MCF 10A (cell line): ENCODE measurements around the gene RFTN2. TPM values are rescaled to one million over a fixed set of nuclear protein-coding genes. Genes with fewer than 3 reads are reported as not detected.
"Not testable (repeated sequence)": the region's sequence is repeated elsewhere in the genome, so short reads cannot be mapped to it uniquely, and the experiment has no call there.

Experiments used
- BruUV-seq: library from RNA; stranded (reverse); fragments of 400-500 nt; replicated peaks from 2 replicates; lab custom pipeline; 2021; lab: Mats Ljungman, UMichigan
- CTCF ChIA-PET: fragments of 300-600 bp; sonication (Branson Sonifier 250); formaldehyde crosslinking; extraction: SDS; loops from one replicate; lab custom pipeline; 2021; ENCODE audit warnings: antibody characterized with exemption, inconsistent platforms; lab: Yijun Ruan, JAX
- POLR2A ChIA-PET: fragments of 300-600, 350-650 bp; sonication (Branson Sonifier 250); formaldehyde crosslinking; extraction: SDS; loops from one replicate; lab custom pipeline; 2020; ENCODE audit warnings: antibody characterized with exemption, inconsistent platforms; lab: Yijun Ruan, JAX
- DNase-seq: peaks from one replicate; pipeline ENCODE4 v3.0.0-alpha.2; 2018; ENCODE audit not compliant: unreplicated experiment
- H3K27ac Mint-ChIP-seq: one replicate; pipeline ENCODE4 v1.8.0; 2022; ENCODE audit warnings: mild to moderate bottlenecking, low read depth, mixed read lengths; ENCODE audit not compliant: unreplicated experiment
- H3K27me3 Mint-ChIP-seq: one replicate; pipeline ENCODE4 v1.8.0; 2022; ENCODE audit warnings: mixed read lengths; ENCODE audit not compliant: insufficient read depth, unreplicated experiment
- H3K36me3 Mint-ChIP-seq: one replicate; pipeline ENCODE4 v1.8.0; 2022; ENCODE audit warnings: mild to moderate bottlenecking, moderate library complexity, mixed read lengths; ENCODE audit not compliant: insufficient read depth, unreplicated experiment
- H3K4me1 Mint-ChIP-seq: one replicate; pipeline ENCODE4 v1.8.0; 2022; ENCODE audit warnings: mixed read lengths; ENCODE audit not compliant: insufficient read depth, unreplicated experiment
- H3K4me3 Mint-ChIP-seq: one replicate; pipeline ENCODE4 v1.8.0; 2022; ENCODE audit warnings: mild to moderate bottlenecking, moderate library complexity, mixed read lengths; ENCODE audit not compliant: unreplicated experiment
- H3K9me3 Mint-ChIP-seq: one replicate; pipeline ENCODE4 v1.8.0; 2022; ENCODE audit warnings: mixed read lengths; ENCODE audit not compliant: unreplicated experiment
- intact Hi-C: fragments of 100-400 bp; cut with micrococcal nuclease; formaldehyde crosslinking; loops from 2 replicates; pipeline ENCODE4 v1.14.1; 2022
- total RNA-seq: library from RNA; stranded (reverse); gene quantifications from 2 replicates; pipeline ENCODE4 v1.2.3, GENCODE V29; 2022
- TF ChIP-seq, protein P1 (sequence below): fragments of 200-600 bp; IDR thresholded peaks from one replicate; pipeline ENCODE4 v1.8.0; 2022; ENCODE audit warnings: antibody characterized with exemption, mild to moderate bottlenecking; ENCODE audit not compliant: unreplicated experiment

The RFTN2 gene
- total RNA-seq, 1 experiment from 2014 or later: not detected

GRCh38 chr2:197657562-197657961 is 17.8 kb downstream of the RFTN2 start:
- no peak overlapping the region for H3K27ac Mint-ChIP-seq
- no TSS peak for BruUV-seq
- DNase-seq: no peak
- TF ChIP-seq, protein P1, sequence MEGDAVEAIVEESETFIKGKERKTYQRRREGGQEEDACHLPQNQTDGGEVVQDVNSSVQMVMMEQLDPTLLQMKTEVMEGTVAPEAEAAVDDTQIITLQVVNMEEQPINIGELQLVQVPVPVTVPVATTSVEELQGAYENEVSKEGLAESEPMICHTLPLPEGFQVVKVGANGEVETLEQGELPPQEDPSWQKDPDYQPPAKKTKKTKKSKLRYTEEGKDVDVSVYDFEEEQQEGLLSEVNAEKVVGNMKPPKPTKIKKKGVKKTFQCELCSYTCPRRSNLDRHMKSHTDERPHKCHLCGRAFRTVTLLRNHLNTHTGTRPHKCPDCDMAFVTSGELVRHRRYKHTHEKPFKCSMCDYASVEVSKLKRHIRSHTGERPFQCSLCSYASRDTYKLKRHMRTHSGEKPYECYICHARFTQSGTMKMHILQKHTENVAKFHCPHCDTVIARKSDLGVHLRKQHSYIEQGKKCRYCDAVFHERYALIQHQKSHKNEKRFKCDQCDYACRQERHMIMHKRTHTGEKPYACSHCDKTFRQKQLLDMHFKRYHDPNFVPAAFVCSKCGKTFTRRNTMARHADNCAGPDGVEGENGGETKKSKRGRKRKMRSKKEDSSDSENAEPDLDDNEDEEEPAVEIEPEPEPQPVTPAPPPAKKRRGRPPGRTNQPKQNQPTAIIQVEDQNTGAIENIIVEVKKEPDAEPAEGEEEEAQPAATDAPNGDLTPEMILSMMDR: no peak
- no peaks in the 10 kb centered on the region for H3K4me1 Mint-ChIP-seq
- no peaks in the 10 kb centered on the region for H3K36me3 Mint-ChIP-seq
- H3K27me3 Mint-ChIP-seq: no peaks in the 10 kb centered on the region
- H3K4me3 Mint-ChIP-seq: no peak overlapping the region
- no peaks in the 10 kb centered on the region for H3K9me3 Mint-ChIP-seq
- ChIA-PET POLR2A (no interaction called here), CTCF (interaction anchor here (1.1 kb wide), 1 partner anchor 56 kb away, joined by 4 read pairs; no protein-coding TSS in a partner anchor)
- intact Hi-C loops: no loop called here

DNA sequence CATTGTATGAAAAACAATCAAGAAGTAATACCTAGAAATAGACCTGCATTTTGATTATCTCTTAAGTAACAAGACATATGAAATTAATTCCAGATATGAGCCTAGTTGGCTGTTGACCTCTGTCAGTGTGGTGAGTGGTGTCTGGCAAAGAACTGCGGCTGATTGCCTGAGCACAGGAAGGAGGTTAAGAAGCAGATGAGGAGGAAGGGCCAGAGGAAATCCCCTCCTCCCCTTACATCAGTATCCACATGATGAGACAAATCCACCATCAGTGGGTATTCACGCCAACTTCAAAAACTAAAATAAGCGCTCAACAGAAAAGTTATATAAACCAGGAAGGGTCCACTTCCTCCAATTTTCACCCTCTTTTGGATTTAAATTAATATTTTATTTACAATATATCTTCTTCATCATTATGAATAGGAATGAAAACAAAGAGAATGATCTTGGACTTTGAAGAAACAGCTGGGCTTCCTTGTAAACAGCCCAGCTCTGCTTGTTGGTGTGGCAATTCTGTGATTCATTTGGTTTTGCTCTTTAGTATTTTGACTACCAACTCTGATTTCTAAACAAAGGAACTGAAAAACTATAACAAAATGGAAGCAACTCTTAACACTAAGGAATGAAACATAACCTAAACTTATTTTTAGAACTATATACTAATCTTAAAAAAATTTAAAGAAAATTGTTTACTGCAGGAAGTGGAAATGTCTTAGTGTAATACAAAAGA is 27.3 kb downstream of the RFTN2 start:
- no peaks in the 10 kb centered on the region for H3K9me3 Mint-ChIP-seq
- no TSS peak for BruUV-seq
- no peaks in the 10 kb centered on the region for H3K4me1 Mint-ChIP-seq
- H3K27ac Mint-ChIP-seq: no peak overlapping the region
- ChIA-PET CTCF (no interaction called here), POLR2A (no interaction called here)
- no peaks in the 10 kb centered on the region for H3K27me3 Mint-ChIP-seq
- H3K4me3 Mint-ChIP-seq: no peak overlapping the region
- DNase-seq: no peak
- TF ChIP-seq, protein P1: no peak
- intact Hi-C loops: no loop called here
- H3K36me3 Mint-ChIP-seq: no peaks in the 10 kb centered on the region

- DNase-seq: no peak
- no TSS peak for BruUV-seq
- H3K27ac Mint-ChIP-seq: no peak overlapping the region
- ChIA-PET POLR2A (interaction anchor here (1.8 kb wide), 1 partner anchor 64 kb away, joined by 3 read pairs; the partner anchor contains the start of gene MARS2), CTCF (interaction anchor here (0.6 kb wide), 1 partner anchor 1016 kb away, joined by 9 read pairs; no protein-coding TSS in a partner anchor)
- TF ChIP-seq, protein P1: no peak
- intact Hi-C loops: no loop called here
- H3K36me3 Mint-ChIP-seq: no peaks in the 10 kb centered on the region
- H3K4me3 Mint-ChIP-seq: no peak overlapping the region
- no peaks in the 10 kb centered on the region for H3K4me1 Mint-ChIP-seq
- no peaks in the 10 kb centered on the region for H3K27me3 Mint-ChIP-seq
- no peaks in the 10 kb centered on the region for H3K9me3 Mint-ChIP-seq
Measured at GRCh38 chr2:197641666-197642065, 33.7 kb downstream of the RFTN2 start.

- intact Hi-C loops, H3K4me3 Mint-ChIP-seq, H3K27ac Mint-ChIP-seq, H3K27me3 Mint-ChIP-seq, CTCF ChIA-PET, DNase-seq, H3K4me1 Mint-ChIP-seq, H3K36me3 Mint-ChIP-seq, BruUV-seq, H3K9me3 Mint-ChIP-seq: not testable (repeated sequence)
- POLR2A ChIA-PET: interaction anchor here (1.8 kb wide), 1 partner anchor 65 kb away, joined by 3 read pairs; the partner anchor contains the start of gene MARS2
Measured at GRCh38 chr2:197640571-197641122, 34.7 kb downstream of the RFTN2 start.
